ENCODE data around the gene ODAM. TPM values are rescaled to one million over a fixed set of nuclear protein-coding genes. Genes with fewer than 3 reads are reported as not detected.

Gene ODAM
- total RNA-seq, 1 experiment from 2014 or later: not detected

DNA sequence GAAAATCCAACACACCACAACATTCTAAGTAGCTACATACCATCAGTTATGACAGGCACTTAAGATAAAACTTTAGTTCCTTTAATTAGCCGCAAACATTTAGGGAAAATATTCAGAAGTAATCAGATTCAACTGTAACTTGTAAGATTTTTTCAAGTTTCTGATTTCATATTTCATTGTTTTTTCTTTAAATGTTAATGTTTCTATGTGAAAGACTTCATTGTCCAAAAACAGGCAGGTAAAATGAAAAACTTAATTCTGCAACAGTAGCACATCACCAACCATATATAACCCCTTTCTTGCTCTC is 11.6 kb upstream of the ODAM start:
- Histone ChIP-seq H4K5ac (ENCODE audit: insufficient read length, low read depth, low read length) (no peak overlapping the region), H3K14ac (ENCODE audit: insufficient read depth, low read length) (no peak overlapping the region), H2BK20ac (ENCODE audit: low read depth, low read length, poor library complexity, severe bottlenecking) (no peak overlapping the region), H3K9me3 (ENCODE audit: control insufficient read depth, low read depth, low read length) (no peaks in the 10 kb centered on the region), H3T11ph (ENCODE audit: low read length) (no peak overlapping the region), H2BK120ac (ENCODE audit: low read depth, low read length, poor library complexity, severe bottlenecking) (no peak overlapping the region), H3K79me1 (ENCODE audit: insufficient read depth, low read depth, low read length, poor library complexity, severe bottlenecking) (no peaks in the 10 kb centered on the region), H4K91ac (ENCODE audit: insufficient read length, low read depth, low read length) (no peak overlapping the region), H3K18ac (ENCODE audit: insufficient read length, low read depth, low read length) (no peak overlapping the region), H3K56ac (ENCODE audit: insufficient read length, low read depth, low read length) (no peak overlapping the region), H3K23me2 (ENCODE audit: insufficient read length, low read depth, low read length, poor library complexity, severe bottlenecking) (no peaks in the 10 kb centered on the region), H2BK15ac (ENCODE audit: low read depth, low read length) (no peak overlapping the region), H3K27me3 (ENCODE audit: insufficient read depth, low read length) (no peaks in the 10 kb centered on the region), H3K4me1 (ENCODE audit: insufficient read depth, low read length) (no peaks in the 10 kb centered on the region), H4K20me1 (ENCODE audit: control insufficient read depth, insufficient read depth, insufficient read length) (no peaks in the 10 kb centered on the region), H3K9ac (ENCODE audit: extremely low read depth, insufficient read length, low read length) (no peak overlapping the region), H2AFZ (ENCODE audit: low read length) (no peak overlapping the region), H3K79me2 (ENCODE audit: insufficient read depth, low read length) (no peaks in the 10 kb centered on the region), H2BK12ac (ENCODE audit: insufficient read length, low read depth, low read length) (no peak overlapping the region), H2BK5ac (ENCODE audit: insufficient read length, low read length) (no peak overlapping the region), H2AK5ac (ENCODE audit: insufficient read length, low read length) (no peak overlapping the region), H3K23ac (ENCODE audit: insufficient read length, low read depth, low read length) (no peak overlapping the region), H3K27ac (ENCODE audit: insufficient read length, low read depth, low read length) (no peak overlapping the region), H3K4me2 (ENCODE audit: insufficient read depth, insufficient read length, low read length) (no peak overlapping the region), H3K4ac (ENCODE audit: low read depth, low read length) (no peak overlapping the region), H4K8ac (replicated peaks; ENCODE audit: insufficient read length, low read depth, low read length) (no peak overlapping the region)
- Mint-ChIP-seq H3K9me3 (no peaks in the 10 kb centered on the region), H3K4me1 (no peaks in the 10 kb centered on the region), H3K4me3 (no peak overlapping the region), H3K36me3 (ENCODE audit: insufficient read depth in 1 of 3, low read depth in 3 of 3) (no peaks in the 10 kb centered on the region), H3K27ac (no peak overlapping the region), H3K27me3 (ENCODE audit: low read depth) (no peaks in the 10 kb centered on the region)
- TF ChIP-seq, protein P1, sequence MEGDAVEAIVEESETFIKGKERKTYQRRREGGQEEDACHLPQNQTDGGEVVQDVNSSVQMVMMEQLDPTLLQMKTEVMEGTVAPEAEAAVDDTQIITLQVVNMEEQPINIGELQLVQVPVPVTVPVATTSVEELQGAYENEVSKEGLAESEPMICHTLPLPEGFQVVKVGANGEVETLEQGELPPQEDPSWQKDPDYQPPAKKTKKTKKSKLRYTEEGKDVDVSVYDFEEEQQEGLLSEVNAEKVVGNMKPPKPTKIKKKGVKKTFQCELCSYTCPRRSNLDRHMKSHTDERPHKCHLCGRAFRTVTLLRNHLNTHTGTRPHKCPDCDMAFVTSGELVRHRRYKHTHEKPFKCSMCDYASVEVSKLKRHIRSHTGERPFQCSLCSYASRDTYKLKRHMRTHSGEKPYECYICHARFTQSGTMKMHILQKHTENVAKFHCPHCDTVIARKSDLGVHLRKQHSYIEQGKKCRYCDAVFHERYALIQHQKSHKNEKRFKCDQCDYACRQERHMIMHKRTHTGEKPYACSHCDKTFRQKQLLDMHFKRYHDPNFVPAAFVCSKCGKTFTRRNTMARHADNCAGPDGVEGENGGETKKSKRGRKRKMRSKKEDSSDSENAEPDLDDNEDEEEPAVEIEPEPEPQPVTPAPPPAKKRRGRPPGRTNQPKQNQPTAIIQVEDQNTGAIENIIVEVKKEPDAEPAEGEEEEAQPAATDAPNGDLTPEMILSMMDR (conservative IDR thresholded peaks at IDR 0.05): no peak; the same call in 2 of the 3 replicates
- no peak for DNase-seq
- no CpG with 5 or more reads among the region's 1 CpG for WGBS (ENCODE audit: extremely low coverage, insufficient read length, low lambda C conversion rate)

Data from H9 (cell line).